DMS 273 (cell line): Measurements from ENCODE around the gene PRXL2B.
"Not testable (repeated sequence)": the region's sequence is repeated elsewhere in the genome, so short reads cannot be mapped to it uniquely, and the experiment has no call there.

ENCODE experiments used
- DNase-seq: peaks from one replicate; lab custom pipeline; 2025; ENCODE audit not compliant: unreplicated experiment; lab: John Stamatoyannopoulos, UW

The PRXL2B gene

DNA sequence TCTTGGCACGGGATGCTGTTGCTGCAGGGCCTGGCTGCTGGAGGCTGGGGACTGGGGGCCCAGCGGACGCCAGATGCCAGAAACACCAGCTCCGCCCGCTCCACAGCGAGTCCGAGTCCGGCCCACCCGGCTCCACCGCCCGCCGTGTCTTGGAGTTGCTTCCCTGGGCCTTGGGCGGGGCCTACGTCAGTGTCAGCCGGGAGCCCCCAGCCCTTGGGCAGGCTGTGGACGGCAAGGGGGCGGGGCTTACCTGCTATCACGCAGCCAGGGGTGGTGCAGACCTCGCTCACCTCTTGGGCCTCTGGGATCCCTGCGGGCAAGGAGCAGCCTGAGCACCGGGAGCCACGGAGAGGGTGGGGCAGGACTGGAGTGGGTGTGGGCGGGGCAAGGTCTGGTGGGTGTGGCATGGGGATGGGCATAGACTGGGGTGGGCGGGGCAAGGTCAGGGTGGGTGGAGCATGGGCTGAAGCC lies 24.5 kb downstream of the PRXL2B start:
- DNase-seq: peak; percentile 66

DNA sequence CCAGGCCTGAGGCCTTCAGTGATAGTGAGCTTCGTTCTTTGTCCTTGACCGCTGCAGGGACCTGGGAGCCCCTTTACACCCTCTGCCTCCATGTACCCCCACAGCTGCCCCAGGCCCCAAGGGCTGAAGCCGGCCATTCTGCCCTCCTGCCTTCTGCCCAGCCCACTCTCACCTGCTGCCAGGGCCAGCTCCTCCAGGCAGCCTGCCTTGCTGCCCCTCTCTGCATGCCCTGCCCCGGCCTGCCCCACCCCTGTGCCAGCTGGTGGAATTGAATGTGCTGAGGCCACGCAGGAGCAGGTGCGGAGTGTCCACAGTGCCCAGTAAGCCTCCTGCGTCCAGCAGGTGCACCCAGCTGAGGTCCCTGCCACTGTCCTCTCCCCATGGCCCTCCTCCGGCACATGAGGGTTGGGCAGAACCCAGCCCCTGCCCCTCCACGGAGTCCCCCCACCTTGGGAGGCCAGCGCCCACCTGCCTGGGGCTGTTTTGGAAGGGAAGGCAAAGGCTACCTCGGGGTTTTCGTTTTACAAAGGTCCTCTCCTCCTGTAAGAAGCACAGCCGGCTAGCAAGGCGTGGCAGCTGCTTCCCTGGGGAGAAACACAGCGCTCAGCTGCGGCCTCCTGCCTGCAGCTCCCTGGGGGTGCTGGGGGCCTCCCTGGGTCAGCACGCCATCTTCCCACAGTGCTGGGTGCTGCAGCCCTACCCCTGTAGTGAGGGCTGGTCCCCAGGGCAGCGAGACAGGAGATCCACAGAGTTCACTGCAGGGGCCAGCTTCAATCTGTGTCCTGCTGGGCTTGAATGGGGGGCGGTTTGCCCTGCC lies 25.3 kb downstream of the PRXL2B start:
- DNase-seq: no peak

- no peak for DNase-seq
Measured at GRCh38 chr1:2612591-2613365, 26.2 kb downstream of the PRXL2B start.

DNA sequence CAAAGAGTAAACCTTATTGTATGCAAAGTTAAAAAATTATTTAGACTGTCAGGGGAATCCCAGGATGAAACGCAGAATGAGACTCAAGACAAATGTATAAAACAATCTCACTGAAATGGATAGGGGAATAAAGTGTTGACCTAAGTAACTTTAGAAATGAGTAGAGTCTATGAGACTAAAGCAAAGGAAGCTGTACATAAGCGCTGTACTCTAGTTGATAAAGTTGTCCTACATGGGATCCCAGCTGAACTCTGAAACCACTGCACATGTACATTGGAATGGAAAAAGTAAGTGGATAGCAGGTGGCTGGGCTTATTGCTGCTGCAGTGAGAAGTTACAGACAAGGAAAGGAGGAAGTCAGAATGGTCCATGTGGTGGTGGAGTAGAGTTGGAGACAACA lies 27.6 kb downstream of the PRXL2B start:
- no peak for DNase-seq

- no peak for DNase-seq
Measured at GRCh38 chr1:2617971-2618470, 31.4 kb downstream of the PRXL2B start.

GRCh38 chr1:2623571-2624337 lies 37.2 kb downstream of the PRXL2B start:
- DNase-seq: no peak

- no peak for DNase-seq
Measured at GRCh38 chr1:2624735-2625300, 38.2 kb downstream of the PRXL2B start.

DNA sequence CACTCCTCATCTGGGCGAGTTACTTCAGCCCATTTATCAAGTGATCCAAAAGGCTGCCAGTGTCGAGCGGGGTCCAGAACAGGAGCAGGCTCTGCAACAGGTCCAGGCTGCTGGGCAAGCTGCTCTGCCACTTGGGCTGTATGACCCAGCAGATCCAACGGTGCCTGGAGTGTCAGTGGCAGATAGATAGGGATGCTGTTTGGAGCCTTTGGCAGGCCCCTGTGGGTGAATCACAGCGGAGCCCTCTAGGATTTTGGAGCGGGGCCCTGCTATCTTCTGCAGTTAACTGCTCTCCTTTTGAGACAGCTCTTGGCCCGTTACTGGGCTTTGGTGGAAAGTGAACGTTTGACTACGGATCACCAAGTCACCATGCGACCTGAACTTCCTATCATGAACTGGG lies 38.7 kb downstream of the PRXL2B start:
- no peak for DNase-seq

GRCh38 chr1:2625748-2626147 lies 39.2 kb downstream of the PRXL2B start:
- not testable (repeated sequence) for DNase-seq

- DNase-seq: no peak
Measured at GRCh38 chr1:2627746-2628145, 41.2 kb downstream of the PRXL2B start.

GRCh38 chr1:2628191-2628932 lies 41.8 kb downstream of the PRXL2B start:
- DNase-seq: no peak

GRCh38 chr1:2628933-2629626 lies 42.5 kb downstream of the PRXL2B start:
- peak; percentile 25 for DNase-seq

DNA sequence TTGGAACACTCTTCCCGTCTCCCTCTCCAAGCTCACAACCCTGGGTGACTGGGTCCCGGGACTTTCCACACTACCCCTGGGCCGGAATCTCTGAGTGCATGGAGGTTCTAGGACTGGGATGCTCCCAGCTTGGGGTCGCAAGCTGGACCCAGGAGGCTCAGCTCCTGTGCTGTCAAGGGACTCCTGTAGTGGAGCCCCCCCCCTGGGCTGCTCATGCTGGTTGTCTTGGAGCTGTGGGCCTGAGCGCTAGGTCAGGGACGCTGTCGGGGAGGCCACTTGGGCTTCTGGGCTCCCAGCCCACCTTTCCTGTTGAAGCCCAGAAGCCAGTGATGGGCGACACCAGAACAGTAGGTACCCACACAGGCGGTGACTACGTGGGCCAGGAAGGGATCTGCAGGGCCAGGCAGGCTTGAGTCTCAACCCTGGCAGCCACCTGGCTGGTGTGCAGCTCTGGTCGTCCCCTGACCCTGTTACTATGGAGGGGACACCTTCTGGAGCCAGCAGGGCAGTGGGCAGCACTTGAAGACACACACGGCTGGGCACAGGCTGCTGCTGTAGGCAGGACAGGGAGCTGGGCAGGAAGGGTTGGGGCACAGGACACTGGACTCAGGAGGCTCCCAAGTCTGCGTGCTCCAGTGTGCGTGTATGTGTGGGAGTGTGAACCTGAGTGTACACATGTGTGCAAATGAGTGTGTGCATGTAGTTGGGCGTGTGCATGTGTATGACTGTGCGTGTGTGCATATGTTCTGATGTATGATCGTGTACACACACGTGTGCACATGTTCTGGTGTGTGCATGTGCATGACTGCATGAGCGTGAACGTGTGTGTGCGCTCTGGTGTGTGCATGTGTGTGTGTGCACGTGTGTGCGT lies 43.3 kb downstream of the PRXL2B start:
- no peak for DNase-seq

DNA sequence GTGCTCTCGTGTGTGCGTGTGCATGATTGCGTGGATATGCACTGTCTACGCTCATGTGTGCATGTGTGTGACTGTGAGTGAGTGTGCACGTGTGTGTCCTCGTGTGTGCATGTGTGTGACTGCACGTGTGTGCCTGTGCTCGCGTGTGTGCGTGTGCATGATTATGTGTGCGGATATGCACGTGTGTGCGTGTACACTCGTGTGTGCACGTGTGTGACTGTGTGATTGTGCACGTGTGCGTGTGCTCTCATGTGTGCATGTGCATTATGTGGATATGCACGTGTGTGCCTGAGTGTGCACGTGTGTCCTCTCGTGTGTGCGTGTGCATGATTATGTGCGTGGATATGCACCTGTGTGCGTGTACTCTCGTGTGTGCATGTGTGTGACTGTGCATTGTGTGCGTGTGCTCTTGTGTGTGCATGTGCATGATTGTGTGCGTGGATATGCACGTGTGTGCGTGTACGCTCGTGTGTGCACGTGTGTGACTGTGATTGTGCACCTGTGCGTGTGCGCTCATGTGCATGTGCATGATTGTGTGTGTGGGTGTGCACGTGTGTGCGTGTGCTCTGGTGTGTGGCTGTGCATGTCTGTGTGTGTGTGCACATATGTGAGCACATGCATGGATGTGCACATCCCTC lies 44.0 kb downstream of the PRXL2B start:
- no peak for DNase-seq

DNA sequence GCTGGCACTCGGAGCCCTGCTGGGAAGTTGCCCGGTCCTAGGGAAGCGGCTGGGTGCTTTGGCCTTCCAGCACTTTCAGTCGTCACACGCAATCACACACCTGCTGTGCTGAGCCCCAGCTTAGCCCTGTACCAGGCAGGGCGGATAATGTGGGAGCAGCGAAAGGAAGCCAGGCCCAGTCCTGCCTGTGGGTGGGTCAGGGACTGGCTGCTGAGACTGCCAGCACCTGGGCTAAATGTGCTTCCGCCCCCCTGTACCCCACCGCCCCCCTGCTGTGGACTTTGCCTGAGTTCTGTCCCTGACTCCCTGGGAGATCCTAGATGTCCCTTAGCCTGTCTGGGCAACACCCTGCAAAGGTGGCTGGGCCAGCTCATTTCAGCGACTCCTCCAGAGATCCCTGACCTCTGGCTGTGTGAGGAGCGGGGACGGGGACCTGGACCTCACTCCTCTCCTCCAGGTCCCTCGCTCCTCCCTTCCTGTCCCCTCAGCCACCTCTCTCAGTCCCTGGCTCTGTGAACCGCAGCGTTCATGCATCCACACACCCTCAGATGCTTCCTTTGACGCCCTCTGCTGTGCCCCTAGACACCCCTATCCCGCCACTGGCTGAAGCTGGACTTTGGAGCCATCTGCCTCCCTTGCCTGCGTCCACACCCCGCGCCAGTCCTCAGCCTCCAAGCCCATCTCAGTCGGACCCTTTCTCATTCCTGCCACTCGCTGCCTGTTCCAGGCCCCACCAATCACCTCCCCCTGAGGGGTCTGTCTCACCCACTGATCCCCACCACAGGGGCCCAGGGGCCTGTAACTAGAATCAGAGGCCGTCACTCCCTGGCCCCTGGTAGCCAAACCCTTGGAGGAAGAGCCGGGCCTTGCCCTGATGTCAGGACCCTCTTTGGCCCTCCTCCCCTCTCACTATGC lies 44.8 kb downstream of the PRXL2B start:
- DNase-seq: no peak

DNA sequence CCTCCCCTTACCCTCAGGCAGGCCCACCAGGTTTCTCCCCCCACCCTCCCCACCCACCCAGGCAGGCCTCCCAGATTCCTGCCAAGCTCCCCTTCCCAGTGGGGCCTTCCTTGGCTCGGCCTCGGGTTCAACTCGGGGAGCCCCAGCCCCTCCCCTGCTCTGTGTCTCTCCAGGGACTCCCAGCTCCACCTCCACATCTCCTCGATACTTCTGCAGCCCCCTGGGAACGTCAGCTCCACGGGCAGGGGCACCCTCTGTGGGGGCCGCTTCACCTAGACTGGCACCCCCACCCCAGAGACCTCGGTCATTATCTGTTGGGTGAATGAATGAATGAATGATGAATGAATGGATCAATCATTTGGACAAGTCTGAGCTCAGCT lies 45.5 kb downstream of the PRXL2B start:
- no peak for DNase-seq
